GM23338 (cell line): Measurements from ENCODE around the gene IL1RL1. TPM values are rescaled to one million over a fixed set of nuclear protein-coding genes. Genes with fewer than 3 reads are reported as not detected.

Experiments used
- ATAC-seq: fragments of 200-7000 bp; cut with Tn5 transposase; 3 replicates; pipeline ENCODE4 v1.9.1; 2020
- DNase-seq: peaks from one replicate; pipeline ENCODE4 v3.0.0-alpha.2; 2015; ENCODE audit warnings: low spot score
- H2AFZ ChIP-seq: fragments of 200-600 bp; sonication (generic); 2 replicates; pipeline ENCODE4 v1.8.0; 2016; ENCODE audit warnings: antibody characterized with exemption, mild to moderate bottlenecking, moderate library complexity
- H3F3A ChIP-seq: fragments of 200-600 bp; sonication (generic); replicated peaks from 2 replicates; pipeline ENCODE4 v1.8.0; 2017; ENCODE audit warnings: antibody characterized with exemption, mixed run types, low read depth
- H3K27ac ChIP-seq: fragments of 200-600 bp; sonication (generic); 2 replicates; pipeline ENCODE4 v1.6.1; 2016; ENCODE audit warnings: low read depth
- H3K27me3 ChIP-seq: fragments of 200-600 bp; sonication (generic); 2 replicates; pipeline ENCODE4 v1.8.0; 2016; ENCODE audit warnings: mild to moderate bottlenecking, mixed run types, moderate library complexity; ENCODE audit not compliant: insufficient read depth
- H3K36me3 ChIP-seq: fragments of 200-600 bp; sonication (generic); 2 replicates; pipeline ENCODE4 v1.8.0; 2016; ENCODE audit warnings: mild to moderate bottlenecking; ENCODE audit not compliant: insufficient read depth
- H3K4me1 ChIP-seq: fragments of 200-600 bp; sonication (generic); 2 replicates; pipeline ENCODE4 v1.8.0; 2016; ENCODE audit warnings: mild to moderate bottlenecking, moderate library complexity; ENCODE audit not compliant: insufficient read depth
- H3K4me2 ChIP-seq: fragments of 200-600 bp; sonication (generic); 2 replicates; pipeline ENCODE4 v1.7.1; 2017; ENCODE audit warnings: mixed run types
- H3K4me3 ChIP-seq: fragments of 200-600 bp; sonication (generic); 2 replicates; pipeline ENCODE4 v1.6.1; 2016; ENCODE audit warnings: mixed run types
- H3K79me2 ChIP-seq: fragments of 200-600 bp; sonication (generic); replicated peaks from 2 replicates; pipeline ENCODE4 v1.8.0; 2017; ENCODE audit warnings: mild to moderate bottlenecking; ENCODE audit not compliant: insufficient read depth
- H3K9me2 ChIP-seq: fragments of 200-600 bp; sonication (generic); 2 replicates; pipeline ENCODE4 v1.8.0; 2017; ENCODE audit not compliant: insufficient read depth
- H4K20me1 ChIP-seq: fragments of 200-600 bp; sonication (generic); replicated peaks from 2 replicates; pipeline ENCODE4 v1.8.0; 2017; ENCODE audit warnings: mild to moderate bottlenecking; ENCODE audit not compliant: insufficient read depth
- H3K27ac Mint-ChIP-seq: 2 replicates; pipeline ENCODE4 v1.8.0; 2020; ENCODE audit warnings: inconsistent platforms, mild to moderate bottlenecking, moderate library complexity, mixed read lengths
- H3K27me3 Mint-ChIP-seq: 3 replicates; pipeline ENCODE4 v1.8.0; 2022; ENCODE audit warnings: low read depth, mild to moderate bottlenecking, moderate library complexity, mixed read lengths, inconsistent platforms; ENCODE audit not compliant: insufficient read depth, poor library complexity
- H3K36me3 Mint-ChIP-seq: 3 replicates; pipeline ENCODE4 v1.8.0; 2021; ENCODE audit warnings: low read depth, mild to moderate bottlenecking, inconsistent platforms, moderate library complexity, mixed read lengths
- H3K4me1 Mint-ChIP-seq: 3 replicates; pipeline ENCODE4 v1.8.0; 2020; ENCODE audit warnings: mild to moderate bottlenecking, inconsistent platforms, mixed read lengths
- H3K4me3 Mint-ChIP-seq: 3 replicates; pipeline ENCODE4 v1.8.0; 2021; ENCODE audit warnings: moderate library complexity, mild to moderate bottlenecking, inconsistent platforms, mixed read lengths
- H3K9me3 Mint-ChIP-seq: 3 replicates; pipeline ENCODE4 v1.8.0; 2020; ENCODE audit warnings: moderate library complexity, mild to moderate bottlenecking, inconsistent platforms, mixed read lengths
- CREB1 ChIP-seq: fragments of 250-450 bp; sonication (Bioruptor Pico); IDR thresholded peaks from 2 replicates; pipeline ENCODE4 v1.5.0; 2020; ENCODE audit warnings: low read depth, mild to moderate bottlenecking, moderate library complexity
- CTCF ChIP-seq, 2 experiments: fragments of 200-600 bp in 1 of 2; sonication (generic) in 1 of 2; conservative IDR thresholded peaks; 2 replicates each; pipeline versions ENCODE4 v1.5.1 to v1.6.1; 2016 to 2017; ENCODE audit warnings: antibody characterized with exemption in 2 of 2, low read depth in 2 of 2, mild to moderate bottlenecking in 2 of 2, moderate library complexity in 1 of 2
- ETS1 ChIP-seq: IDR thresholded peaks from 2 replicates; pipeline ENCODE4 v1.6.1; 2016; ENCODE audit warnings: antibody characterized with exemption
- EZH2 ChIP-seq: fragments of 200-600 bp; sonication (generic); IDR thresholded peaks from one replicate; pipeline ENCODE4 v1.8.0; 2017; ENCODE audit warnings: antibody characterized with exemption, mild to moderate bottlenecking, low read depth; ENCODE audit not compliant: unreplicated experiment
- EZH2phosphoT487 ChIP-seq: fragments of 200-600 bp; sonication (generic); IDR thresholded peaks from one replicate; pipeline ENCODE4 v1.8.1; 2018; ENCODE audit warnings: antibody characterized with exemption; ENCODE audit not compliant: unreplicated experiment
- JUNB ChIP-seq: IDR thresholded peaks from one replicate; pipeline ENCODE4 v1.6.1; 2016; ENCODE audit warnings: antibody characterized with exemption; ENCODE audit not compliant: unreplicated experiment
- NANOG ChIP-seq: IDR thresholded peaks from 2 replicates; pipeline ENCODE4 v1.6.1; 2016; ENCODE audit warnings: antibody characterized with exemption, borderline replicate concordance
- POLR2AphosphoS5 ChIP-seq: IDR thresholded peaks from 2 replicates; pipeline ENCODE4 v1.6.1; 2016; ENCODE audit warnings: antibody characterized with exemption, low read depth
- STAT1 ChIP-seq: IDR thresholded peaks from one replicate; pipeline ENCODE4 v1.6.1; 2016; ENCODE audit warnings: antibody characterized with exemption; ENCODE audit not compliant: unreplicated experiment
- ZNF114 ChIP-seq: fragments of 250-450 bp; sonication (Bioruptor Pico); IDR thresholded peaks from 2 replicates; pipeline ENCODE4 v1.5.0; 2020; ENCODE audit warnings: mild to moderate bottlenecking, moderate library complexity
- ZNF331 ChIP-seq: fragments of 250-450 bp; sonication (Bioruptor Pico); IDR thresholded peaks from 2 replicates; pipeline ENCODE4 v1.5.0; 2020; ENCODE audit warnings: low read depth, mild to moderate bottlenecking, moderate library complexity
- polyA plus RNA-seq: library from polyadenylated mRNA; unstranded; fragments of >200 nt; fragmentation: Nextera tagmentation; extraction: Ambion mirVana; gene quantifications from 2 replicates; pipeline ENCODE4 v1.2.1, GENCODE V29; 2016
- total RNA-seq: library from RNA; depleted of rRNA; stranded (reverse); fragments of >200 nt; shearing (Covaris generic); gene quantifications from 2 replicates; pipeline ENCODE4 v1.2.3, GENCODE V29; 2014
- TF ChIP-seq, protein P1 (sequence below): IDR thresholded peaks from one replicate; pipeline ENCODE4 v1.6.1; 2018; ENCODE audit warnings: antibody characterized with exemption; ENCODE audit not compliant: unreplicated experiment

The IL1RL1 gene
- total and polyA plus RNA-seq, 2 experiments from 2014 or later: not detected

DNA sequence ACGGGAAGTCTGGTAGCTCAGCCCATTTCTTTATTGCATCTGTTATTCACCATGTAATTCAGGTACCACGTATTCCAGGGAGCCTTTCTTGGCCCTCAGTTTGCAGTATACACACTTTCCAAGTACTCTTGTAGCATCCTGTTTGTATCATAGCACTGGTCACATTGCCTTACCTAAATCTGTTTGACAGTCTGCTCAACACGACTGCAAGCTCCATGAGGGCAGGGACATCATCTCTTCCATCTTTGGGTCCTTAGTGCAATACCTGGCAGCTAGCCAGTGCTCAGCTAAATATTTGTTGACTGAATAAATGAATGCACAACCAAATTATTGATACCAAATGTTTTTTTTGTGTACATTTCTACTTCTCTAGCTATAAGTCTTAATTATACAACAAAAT lies 33.0 kb downstream of the IL1RL1 start (continued):
- TF ChIP-seq, protein P1, sequence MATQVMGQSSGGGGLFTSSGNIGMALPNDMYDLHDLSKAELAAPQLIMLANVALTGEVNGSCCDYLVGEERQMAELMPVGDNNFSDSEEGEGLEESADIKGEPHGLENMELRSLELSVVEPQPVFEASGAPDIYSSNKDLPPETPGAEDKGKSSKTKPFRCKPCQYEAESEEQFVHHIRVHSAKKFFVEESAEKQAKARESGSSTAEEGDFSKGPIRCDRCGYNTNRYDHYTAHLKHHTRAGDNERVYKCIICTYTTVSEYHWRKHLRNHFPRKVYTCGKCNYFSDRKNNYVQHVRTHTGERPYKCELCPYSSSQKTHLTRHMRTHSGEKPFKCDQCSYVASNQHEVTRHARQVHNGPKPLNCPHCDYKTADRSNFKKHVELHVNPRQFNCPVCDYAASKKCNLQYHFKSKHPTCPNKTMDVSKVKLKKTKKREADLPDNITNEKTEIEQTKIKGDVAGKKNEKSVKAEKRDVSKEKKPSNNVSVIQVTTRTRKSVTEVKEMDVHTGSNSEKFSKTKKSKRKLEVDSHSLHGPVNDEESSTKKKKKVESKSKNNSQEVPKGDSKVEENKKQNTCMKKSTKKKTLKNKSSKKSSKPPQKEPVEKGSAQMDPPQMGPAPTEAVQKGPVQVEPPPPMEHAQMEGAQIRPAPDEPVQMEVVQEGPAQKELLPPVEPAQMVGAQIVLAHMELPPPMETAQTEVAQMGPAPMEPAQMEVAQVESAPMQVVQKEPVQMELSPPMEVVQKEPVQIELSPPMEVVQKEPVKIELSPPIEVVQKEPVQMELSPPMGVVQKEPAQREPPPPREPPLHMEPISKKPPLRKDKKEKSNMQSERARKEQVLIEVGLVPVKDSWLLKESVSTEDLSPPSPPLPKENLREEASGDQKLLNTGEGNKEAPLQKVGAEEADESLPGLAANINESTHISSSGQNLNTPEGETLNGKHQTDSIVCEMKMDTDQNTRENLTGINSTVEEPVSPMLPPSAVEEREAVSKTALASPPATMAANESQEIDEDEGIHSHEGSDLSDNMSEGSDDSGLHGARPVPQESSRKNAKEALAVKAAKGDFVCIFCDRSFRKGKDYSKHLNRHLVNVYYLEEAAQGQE: no peak
- TF ChIP-seq ETS1 (no peak), JUNB (no peak), ZNF331 (no peak), CREB1 (no peak), ZNF114 (CRISPR knock-in tag) (no peak), CTCF (conservative IDR thresholded peaks at IDR 0.05; ENCODE audit: low read depth in 2 of 2) (no peak), EZH2 (no peak), NANOG (no peak)

DNA sequence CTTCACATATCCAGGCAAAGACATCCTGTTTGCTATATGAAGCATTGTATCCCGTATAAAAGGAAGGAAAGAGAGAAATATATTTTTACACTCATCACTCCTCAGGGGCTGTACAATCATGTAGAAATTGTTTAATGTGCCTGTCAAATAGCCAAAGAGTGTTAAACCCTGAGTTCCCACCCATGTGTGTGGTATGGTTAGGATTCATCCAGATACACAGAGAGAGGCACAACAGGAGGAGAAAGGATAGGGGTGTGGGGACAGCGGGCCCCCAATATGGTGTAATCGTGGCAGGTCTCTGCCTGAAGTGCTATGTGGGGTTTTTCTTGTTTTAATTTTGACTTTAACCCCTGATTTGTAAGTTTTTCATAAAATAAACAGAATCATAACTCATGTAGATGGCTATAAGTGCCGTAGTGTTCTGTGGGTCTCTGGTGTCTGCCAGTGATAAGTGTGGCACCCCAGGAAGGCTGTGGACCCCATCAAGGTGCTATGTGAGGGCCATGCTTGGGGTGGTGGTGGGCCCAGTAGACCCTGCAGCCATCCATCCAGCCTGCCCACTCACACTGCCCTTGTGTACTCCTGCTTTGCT lies 34.1 kb downstream of the IL1RL1 start:
- DNase-seq: no peak
- H4K20me1 ChIP-seq: no peaks in the 10 kb centered on the region
- H3K4me1 ChIP-seq: no peaks in the 10 kb centered on the region
- no peaks in the 10 kb centered on the region for H3K9me3 Mint-ChIP-seq
- no peak overlapping the region for H3K27ac Mint-ChIP-seq
- H3K27ac ChIP-seq: no peak overlapping the region
- no peak overlapping the region for H3K4me3 Mint-ChIP-seq
- H3K4me1 Mint-ChIP-seq: no peaks in the 10 kb centered on the region
- H3F3A ChIP-seq: no peaks in the 10 kb centered on the region
- no peaks in the 10 kb centered on the region for H3K27me3 Mint-ChIP-seq
- no peaks in the 10 kb centered on the region for H3K36me3 Mint-ChIP-seq
- H3K27me3 ChIP-seq: no peaks in the 10 kb centered on the region
- H3K79me2 ChIP-seq: no peaks in the 10 kb centered on the region
- no peak for ATAC-seq
- H3K4me3 ChIP-seq: no peak overlapping the region
- peaks cover 8% of the 10 kb centered on the region for H3K9me2 ChIP-seq
- H2AFZ ChIP-seq: no peak overlapping the region
- H3K36me3 ChIP-seq: no peaks in the 10 kb centered on the region
- no peak overlapping the region for H3K4me2 ChIP-seq
- TF ChIP-seq CTCF (conservative IDR thresholded peaks at IDR 0.05; ENCODE audit: low read depth in 2 of 2) (no peak), ZNF331 (no peak), JUNB (no peak), ETS1 (no peak), ZNF114 (CRISPR knock-in tag) (no peak), EZH2phosphoT487 (no peak), EZH2 (no peak), STAT1 (no peak), POLR2AphosphoS5 (no peak)
